Psoas muscle (tissue), 8 donors: ENCODE measurements around the gene COMMD2. TPM values are rescaled to one million over a fixed set of nuclear protein-coding genes. Genes with fewer than 3 reads are reported as not detected.

Experiments used
- ATAC-seq, 4 donors: fragments of 200-7000 bp; cut with Tn5 transposase; one replicate each; pipeline ENCODE4 v1.9.1; 2020; ENCODE audit warnings: moderate library complexity in 3 of 4, mild to moderate bottlenecking in 2 of 4
- DNase-seq, 2 donors: peaks; one replicate each; pipeline ENCODE4 v3.0.0-alpha.2; 2020
- H3K27ac ChIP-seq: fragments of 200-600 bp; one replicate; pipeline ENCODE4 v1.8.0; 2022
- H3K27me3 ChIP-seq, 3 donors: fragments of 200-600 bp in 1 of 3; one replicate each; pipeline versions ENCODE4 v1.6.1 to v1.8.0; 2013 to 2022; ENCODE audit warnings: low read length in 2 of 3, mild to moderate bottlenecking in 2 of 3, moderate library complexity in 1 of 3; ENCODE audit not compliant: insufficient read depth in 3 of 3
- H3K36me3 ChIP-seq, 2 donors: fragments of 200-600 bp in 1 of 2; one replicate each; pipeline versions ENCODE4 v1.6.1 to v1.8.0; 2013 to 2022; ENCODE audit warnings: low read depth in 1 of 2, mild to moderate bottlenecking in 1 of 2, moderate library complexity in 1 of 2; ENCODE audit not compliant: insufficient read depth in 1 of 2
- H3K4me1 ChIP-seq: fragments of 200-600 bp; one replicate; pipeline ENCODE4 v1.8.0; 2022
- H3K4me3 ChIP-seq: fragments of 200-600 bp; one replicate; pipeline ENCODE4 v1.8.0; 2022; ENCODE audit warnings: mild to moderate bottlenecking
- H3K9me3 ChIP-seq: fragments of 200-600 bp; one replicate; pipeline ENCODE4 v1.8.0; 2022
- CTCF ChIP-seq: fragments of 200-600 bp; IDR thresholded peaks from one replicate; pipeline ENCODE4 v1.8.0; 2022; ENCODE audit warnings: antibody characterized with exemption
- WGBS, 3 donors: extraction: QIAGEN DNeasy Blood & Tissue Kit; methylation state at CpG; one replicate each; pipeline versions ENCODE4 v1.1.6 to v1.1.7; 2013; 5-methylcytosine and 5-hydroxymethylcytosine counted together
- intact Hi-C, 2 donors: fragments of 100-400 bp; cut with DNase I; formaldehyde crosslinking; loops; one replicate each; pipeline versions ENCODE4 v1.11.0 to v1.14.2; 2022
- polyA plus RNA-seq, 3 donors: library from polyadenylated mRNA; stranded (reverse); fragments of 200-250 nt; gene quantifications; one replicate each; pipeline ENCODE4 v1.2.3, GENCODE V29; 2013
- total RNA-seq, 4 donors: library from RNA; stranded (reverse); fragmentation: NEBNext Ultra II Directional in 2 of 4; extraction: Animal tissue kit (Norgen Biotek cat#: 25700) in 2 of 4; gene quantifications; one replicate each; pipeline versions ENCODE4 v1.2.1 to v1.2.4, GENCODE V29; 2021 to 2023
- donor health status: healthy with polysubstance abuse.
- donor health status: DM: no; HTN: no; CAD: no; lungs with moderate emphysema.
- donor health status: Bipolar disorder and iron deficiency.
- donor health status: healthy.
- donor health status: DM: yes; HTN: yes; CAD: no.
- donor health status: DM: no; HTN: no; CAD: no.
- donor health status: DM: no; HTN: no; CAD: no.
- donor health status: DM: yes; HTN: yes; CAD: no.

The COMMD2 gene
- total and polyA plus RNA-seq, 7 donors, result 7.7 to 22.8 (median 14.1) TPM

GRCh38 chr3:149736175-149736952 lies 15.9 kb downstream of the COMMD2 start:
- 38 to 63% (median 46%) methylated on average over 2 of the region's 2 CpGs for WGBS, 3 donors
- Histone ChIP-seq H3K4me3 (no peak overlapping the region), H3K27ac (no peak overlapping the region), H3K4me1 (no peaks in the 10 kb centered on the region), H3K27me3 (no peaks in the 10 kb centered on the region), H3K9me3 (no peaks in the 10 kb centered on the region), H3K36me3 (peaks cover 0 to 44% of the 10 kb centered on the region in 2 donors)
- intact Hi-C loops, result no loop called here
- TF ChIP-seq CTCF, result no peak
- no peak for ATAC-seq
- DNase-seq, result no peak

GRCh38 chr3:149732234-149732633 lies 20.1 kb downstream of the COMMD2 start:
- Histone ChIP-seq H3K4me3 (no peak overlapping the region), H3K27me3 (peaks cover 0 to 2% (median 0%) of the 10 kb centered on the region in 3 donors), H3K27ac (no peak overlapping the region), H3K36me3 (peaks cover 0 to 9% of the 10 kb centered on the region in 2 donors), H3K4me1 (no peaks in the 10 kb centered on the region), H3K9me3 (no peaks in the 10 kb centered on the region)
- DNase-seq (no peak), ATAC-seq (no peak)
- no peak for TF ChIP-seq CTCF
- WGBS, 3 donors, result 89 to 95% (median 93%) methylated on average over 3 of the region's 3 CpGs
- intact Hi-C loops, result no loop called here

GRCh38 chr3:149727656-149728055 lies 24.6 kb downstream of the COMMD2 start:
- no peak for TF ChIP-seq CTCF

GRCh38 chr3:149726716-149727407 lies 25.4 kb downstream of the COMMD2 start:
- no peak overlapping the region for H3K4me3 ChIP-seq
- no peaks in the 10 kb centered on the region for H3K9me3 ChIP-seq
- ATAC-seq (no peak), DNase-seq (no peak)
- intact Hi-C loops, result no loop called here
- H3K36me3 ChIP-seq, result no peaks in the 10 kb centered on the region
- TF ChIP-seq CTCF, result no peak
- peaks cover 0 to 2% (median 0%) of the 10 kb centered on the region in 3 donors for H3K27me3 ChIP-seq
- H3K27ac ChIP-seq, result no peak overlapping the region
- no peaks in the 10 kb centered on the region for H3K4me1 ChIP-seq
- 88 to 92% (median 92%) methylated on average over 2 of the region's 2 CpGs for WGBS, 3 donors

More at GRCh38 chr3:149727656-149728055, 24.6 kb downstream of the COMMD2 start:
- Histone ChIP-seq H3K27ac (no peak overlapping the region), H3K4me1 (no peaks in the 10 kb centered on the region), H3K36me3 (no peaks in the 10 kb centered on the region), H3K4me3 (no peak overlapping the region), H3K9me3 (no peaks in the 10 kb centered on the region), H3K27me3 (peaks cover 0 to 2% (median 0%) of the 10 kb centered on the region in 3 donors)
- no peak for DNase-seq
- WGBS, 3 donors, result 90 to 93% (median 91%) methylated on average over 2 of the region's 2 CpGs
- no peak for ATAC-seq
- intact Hi-C loops, result no loop called here
